Fibroblast of lung (primary cell): Measurements from ENCODE around the gene ANO10. TPM values are rescaled to one million over a fixed set of nuclear protein-coding genes. Genes with fewer than 3 reads are reported as not detected.

Source experiments
- DNase-seq, 2 donors: peaks; one replicate each; pipeline versions ENCODE4 v3.0.0 to v3.0.0-alpha.2; 2010; ENCODE audit warnings: low read depth in 2 of 2
- H2AFZ ChIP-seq: 2 replicates; pipeline ENCODE4 v1.5.1; 2012; ENCODE audit warnings: low read length, control low read depth, inconsistent platforms
- H3K27ac ChIP-seq: 2 replicates; pipeline ENCODE4 v1.5.1; 2011; ENCODE audit warnings: low read length, control low read depth; ENCODE audit not compliant: insufficient read depth
- H3K27me3 ChIP-seq: 2 replicates; pipeline ENCODE4 v1.5.1; 2011; ENCODE audit warnings: mild to moderate bottlenecking, low read length; ENCODE audit not compliant: control insufficient read depth, insufficient read depth
- H3K36me3 ChIP-seq: 2 replicates; pipeline ENCODE4 v1.5.1; 2011; ENCODE audit warnings: low read length; ENCODE audit not compliant: control insufficient read depth, insufficient read depth
- H3K4me1 ChIP-seq: 2 replicates; pipeline ENCODE4 v1.5.1; 2011; ENCODE audit warnings: low read length; ENCODE audit not compliant: control insufficient read depth, insufficient read depth; ENCODE audit errors: extremely low read depth
- H3K4me2 ChIP-seq: 2 replicates; pipeline ENCODE4 v1.5.1; 2011; ENCODE audit warnings: low read length, control low read depth; ENCODE audit not compliant: insufficient read depth; ENCODE audit errors: extremely low read depth
- H3K4me3 ChIP-seq, 4 experiments: fragments of 200-600 bp in 1 of 4; sonication (generic) in 1 of 4; replicated peaks in 1 of 4; 2 replicates each; pipeline ENCODE4 v1.5.1; 2011 to 2016; ENCODE audit warnings: low read length in 4 of 4, low read depth in 3 of 4, mild to moderate bottlenecking in 3 of 4, control low read depth in 2 of 4, inconsistent platforms in 1 of 4, mixed read lengths in 1 of 4; ENCODE audit not compliant: insufficient read depth in 1 of 4; ENCODE audit errors: control extremely low read depth in 1 of 4
- H3K79me2 ChIP-seq: 2 replicates; pipeline ENCODE4 v1.5.1; 2012; ENCODE audit warnings: mild to moderate bottlenecking, low read length, inconsistent platforms; ENCODE audit not compliant: control insufficient read depth, insufficient read depth
- H3K9ac ChIP-seq: 2 replicates; pipeline ENCODE4 v1.5.1; 2011; ENCODE audit warnings: mild to moderate bottlenecking, low read length, control low read depth; ENCODE audit not compliant: insufficient read depth
- H3K9me3 ChIP-seq: 2 replicates; pipeline ENCODE4 v1.5.1; 2012; ENCODE audit warnings: low read depth, low read length; ENCODE audit not compliant: control insufficient read depth, insufficient read depth
- H4K20me1 ChIP-seq: 2 replicates; pipeline ENCODE4 v1.5.1; 2011; ENCODE audit warnings: low read length; ENCODE audit not compliant: control insufficient read depth, insufficient read depth; ENCODE audit errors: extremely low read depth
- EZH2 ChIP-seq: IDR thresholded peaks from 2 replicates; pipeline ENCODE4 v1.5.1; 2012; ENCODE audit warnings: low read length, control low read depth, mild to moderate bottlenecking; ENCODE audit errors: missing control alignments
- polyA plus RNA-seq, 2 donors: library from polyadenylated mRNA; depleted of rRNA in 1 of 2; stranded (reverse) in 1 of 2; unstranded in 1 of 2; fragments of >200 nt; gene quantifications; 2 replicates each; pipeline ENCODE4 v1.2.1, GENCODE V29; 2011 to 2012; ENCODE audit warnings: missing spikeins in 1 of 2
- total RNA-seq: library from RNA; depleted of rRNA; stranded (reverse); fragments of >200 nt; gene quantifications from 2 replicates; pipeline ENCODE4 v1.2.1, GENCODE V29; 2014
- TF ChIP-seq, protein P1 (sequence below), 2 donors: IDR thresholded peaks in 1 of 2; conservative IDR thresholded peaks in 1 of 2; 1 replicate in 1 of 2; 2 replicates in 1 of 2; pipeline ENCODE4 v1.5.1; 2011 to 2012; ENCODE audit warnings: low read length in 2 of 2, control low read depth in 1 of 2, inconsistent platforms in 1 of 2, low read depth in 1 of 2, mild to moderate bottlenecking in 1 of 2

Gene ANO10
- total and polyA plus RNA-seq, 2 donors (not counting 1 experiment from before 2014, with no cell fraction given), result 103 to 138 TPM

DNA sequence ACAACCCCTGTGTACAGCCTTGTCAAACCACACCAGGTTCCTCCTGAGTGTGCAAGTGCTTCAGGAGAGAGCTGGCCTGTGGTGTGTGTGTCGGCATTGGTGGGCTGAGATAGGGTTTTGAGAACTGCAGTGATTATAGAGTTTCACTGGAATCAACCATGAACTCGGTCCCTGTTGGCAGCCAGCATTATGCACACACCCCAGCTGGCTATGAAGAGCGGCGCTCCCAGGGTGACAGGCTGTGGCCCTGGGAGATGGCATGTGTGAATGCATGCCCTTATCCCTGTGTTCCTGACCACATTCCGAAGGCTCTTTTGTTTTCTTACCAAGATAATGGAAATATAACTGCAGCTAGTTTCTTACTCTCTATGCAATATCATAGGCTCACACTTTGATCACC lies 233.6 kb downstream of the ANO10 start:
- no peak overlapping the region for H3K27ac ChIP-seq
- no peaks in the 10 kb centered on the region for H3K79me2 ChIP-seq
- no peaks in the 10 kb centered on the region for H3K36me3 ChIP-seq
- no peak overlapping the region for H2AFZ ChIP-seq
- H3K4me3 ChIP-seq, result no peak overlapping the region
- TF ChIP-seq, protein P1, sequence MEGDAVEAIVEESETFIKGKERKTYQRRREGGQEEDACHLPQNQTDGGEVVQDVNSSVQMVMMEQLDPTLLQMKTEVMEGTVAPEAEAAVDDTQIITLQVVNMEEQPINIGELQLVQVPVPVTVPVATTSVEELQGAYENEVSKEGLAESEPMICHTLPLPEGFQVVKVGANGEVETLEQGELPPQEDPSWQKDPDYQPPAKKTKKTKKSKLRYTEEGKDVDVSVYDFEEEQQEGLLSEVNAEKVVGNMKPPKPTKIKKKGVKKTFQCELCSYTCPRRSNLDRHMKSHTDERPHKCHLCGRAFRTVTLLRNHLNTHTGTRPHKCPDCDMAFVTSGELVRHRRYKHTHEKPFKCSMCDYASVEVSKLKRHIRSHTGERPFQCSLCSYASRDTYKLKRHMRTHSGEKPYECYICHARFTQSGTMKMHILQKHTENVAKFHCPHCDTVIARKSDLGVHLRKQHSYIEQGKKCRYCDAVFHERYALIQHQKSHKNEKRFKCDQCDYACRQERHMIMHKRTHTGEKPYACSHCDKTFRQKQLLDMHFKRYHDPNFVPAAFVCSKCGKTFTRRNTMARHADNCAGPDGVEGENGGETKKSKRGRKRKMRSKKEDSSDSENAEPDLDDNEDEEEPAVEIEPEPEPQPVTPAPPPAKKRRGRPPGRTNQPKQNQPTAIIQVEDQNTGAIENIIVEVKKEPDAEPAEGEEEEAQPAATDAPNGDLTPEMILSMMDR (conservative IDR thresholded peaks at IDR 0.05 in 1 of 2, IDR thresholded peaks at IDR 0.05 in 1 of 2; ENCODE audit: low read depth in 1 of 2, low read length in 2 of 2), result no peak
- TF ChIP-seq EZH2, result no peak
- no peaks in the 10 kb centered on the region for H4K20me1 ChIP-seq
- peaks cover 8% of the 10 kb centered on the region for H3K4me1 ChIP-seq
- H3K9ac ChIP-seq, result no peak overlapping the region
- no peaks in the 10 kb centered on the region for H3K9me3 ChIP-seq
- DNase-seq, result no peak
- H3K27me3 ChIP-seq, result no peaks in the 10 kb centered on the region
- no peak overlapping the region for H3K4me2 ChIP-seq

- Histone ChIP-seq H3K4me1 (peaks cover 5% of the 10 kb centered on the region), H4K20me1 (no peaks in the 10 kb centered on the region), H3K4me3 (no peak overlapping the region), H3K9ac (no peak overlapping the region), H3K27me3 (no peaks in the 10 kb centered on the region), H2AFZ (no peak overlapping the region), H3K27ac (no peak overlapping the region), H3K36me3 (no peaks in the 10 kb centered on the region), H3K79me2 (no peaks in the 10 kb centered on the region), H3K9me3 (no peaks in the 10 kb centered on the region), H3K4me2 (no peak overlapping the region)
- TF ChIP-seq, protein P1 (conservative IDR thresholded peaks at IDR 0.05 in 1 of 2, IDR thresholded peaks at IDR 0.05 in 1 of 2; ENCODE audit: low read depth in 1 of 2, low read length in 2 of 2), result no peak
- TF ChIP-seq EZH2, result no peak
- peak; percentile 82 for DNase-seq
Measured at GRCh38 chr3:43379343-43379742, 242.5 kb downstream of the ANO10 start.

DNA sequence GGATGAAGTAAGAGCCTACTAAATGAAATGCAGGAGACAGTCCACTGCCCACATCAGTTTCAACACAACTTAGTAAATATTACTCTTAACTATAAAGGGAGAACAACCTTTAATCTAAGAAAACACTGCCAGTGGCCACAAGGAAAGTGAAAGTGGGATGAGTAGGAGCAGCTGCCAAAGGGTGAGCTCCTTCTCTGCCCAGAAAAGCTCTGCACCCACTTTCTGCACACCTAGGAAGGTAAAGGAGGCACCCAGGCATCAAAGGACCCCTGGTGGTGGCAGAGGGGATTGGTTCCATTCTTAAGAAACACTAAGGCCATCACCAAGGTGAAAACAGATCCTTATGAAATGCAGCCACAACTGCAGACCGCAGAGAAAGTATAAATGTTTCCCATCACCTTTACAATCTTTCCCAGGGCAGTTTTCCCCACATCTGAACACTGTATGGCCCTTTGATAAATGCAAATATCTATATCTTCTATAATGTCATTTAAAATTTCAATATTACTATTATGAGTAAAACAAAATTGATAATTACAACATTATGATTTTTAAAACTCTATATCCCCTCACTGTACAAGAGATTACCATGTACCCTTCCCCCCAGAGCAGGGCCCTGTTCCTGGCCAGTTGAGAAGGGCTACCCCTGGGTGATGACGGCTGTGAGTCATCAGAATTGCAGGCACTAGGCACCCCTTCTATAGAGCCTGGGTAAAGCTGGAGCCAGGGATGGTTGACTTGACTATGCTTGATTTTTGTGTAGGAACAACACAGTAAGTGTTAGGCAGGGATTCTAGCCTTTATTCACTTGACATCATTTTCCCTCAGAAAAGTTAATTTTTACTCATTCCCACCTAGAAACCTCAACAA lies 243.5 kb downstream of the ANO10 start:
- peak; percentile 31 to 37 for DNase-seq
- H3K27ac ChIP-seq, result no peak overlapping the region
- no peak overlapping the region for H3K4me2 ChIP-seq

More for the DNA sequence above, 243.5 kb downstream of the ANO10 start:
- Histone ChIP-seq H3K4me3 (no peak overlapping the region), H3K36me3 (no peaks in the 10 kb centered on the region), H3K9me3 (no peaks in the 10 kb centered on the region), H3K4me1 (peaks cover 5% of the 10 kb centered on the region), H3K9ac (no peak overlapping the region), H3K27me3 (no peaks in the 10 kb centered on the region), H4K20me1 (no peaks in the 10 kb centered on the region), H3K79me2 (no peaks in the 10 kb centered on the region), H2AFZ (no peak overlapping the region)
- TF ChIP-seq EZH2, result no peak
- TF ChIP-seq, protein P1 (conservative IDR thresholded peaks at IDR 0.05 in 1 of 2, IDR thresholded peaks at IDR 0.05 in 1 of 2; ENCODE audit: low read depth in 1 of 2, low read length in 2 of 2), result peak; percentile 52 to 70
